T-helper 1 cell (primary cell): ENCODE measurements around the gene HDAC4.

Experiments used
- DNase-seq, 5 donors: peaks; one replicate each; pipeline ENCODE4 v3.0.0-alpha.2; 2012 to 2020

The HDAC4 gene

GRCh38 chr2:239326831-239327535 is 73.8 kb downstream of the HDAC4 start:
- DNase-seq, result peak in 4 of 5 donors; percentile 55 to 91 (median 59)

GRCh38 chr2:239324456-239324855 is 76.4 kb downstream of the HDAC4 start:
- no peak for DNase-seq

GRCh38 chr2:239323447-239323846 is 77.4 kb downstream of the HDAC4 start:
- DNase-seq, result no peak

GRCh38 chr2:239322416-239323086 is 78.3 kb downstream of the HDAC4 start:
- peak in 1 of 5 donors; percentile 66 for DNase-seq

- DNase-seq, result peak in 2 of 5 donors; percentile 23 to 87
Observed at GRCh38 chr2:239321596-239322415, 79.0 kb downstream of the HDAC4 start.

GRCh38 chr2:239318790-239319661 is 81.8 kb downstream of the HDAC4 start:
- DNase-seq, result no peak

- DNase-seq, result no peak
Observed at GRCh38 chr2:239318151-239318611, 82.6 kb downstream of the HDAC4 start.

- no peak for DNase-seq
Observed at GRCh38 chr2:239316562-239317465, 84.0 kb downstream of the HDAC4 start.

- DNase-seq, result no peak
Observed at GRCh38 chr2:239315308-239315707, 85.5 kb downstream of the HDAC4 start.

- DNase-seq, result no peak
Observed at GRCh38 chr2:239313776-239314175, 87.0 kb downstream of the HDAC4 start.

- no peak for DNase-seq
Observed at GRCh38 chr2:239312741-239313667, 87.8 kb downstream of the HDAC4 start.

- no peak for DNase-seq
Observed at GRCh38 chr2:239312081-239312511, 88.7 kb downstream of the HDAC4 start.

- DNase-seq, result no peak
Observed at GRCh38 chr2:239311132-239312040, 89.4 kb downstream of the HDAC4 start.

GRCh38 chr2:239310401-239311061 is 90.3 kb downstream of the HDAC4 start:
- no peak for DNase-seq

- DNase-seq, result no peak
Observed at GRCh38 chr2:239309398-239310245, 91.2 kb downstream of the HDAC4 start.

- no peak for DNase-seq
Observed at GRCh38 chr2:239308661-239309397, 92.0 kb downstream of the HDAC4 start.
